WTC11 (cell line): Measurements from ENCODE around the gene ANKRD52. TPM values are rescaled to one million over a fixed set of nuclear protein-coding genes. Genes with fewer than 3 reads are reported as not detected.
"Not testable (repeated sequence)": the region's sequence is repeated elsewhere in the genome, so short reads cannot be mapped to it uniquely, and the experiment has no call there.

ENCODE experiments used
- ATAC-seq: fragments of 200-7000 bp; cut with Tn5 transposase; 2 replicates; pipeline ENCODE4 v1.10.0; 2021; ENCODE audit warnings: mild to moderate bottlenecking, moderate library complexity
- CTCF ChIA-PET: fragments of 300-600 bp; sonication (Branson Sonifier 250); formaldehyde crosslinking; loops from one replicate; lab custom pipeline; 2021; ENCODE audit warnings: antibody characterized with exemption; lab: Charles Lee
- POLR2A ChIA-PET: fragments of 350-600 bp; sonication (Branson Sonifier 250); formaldehyde crosslinking; loops from one replicate; lab custom pipeline; 2021; ENCODE audit warnings: antibody characterized with exemption; lab: Charles Lee
- DNase-seq: peaks from one replicate; pipeline ENCODE4 v3.0.0; 2021; ENCODE audit warnings: low spot score
- H3K27ac Mint-ChIP-seq: 2 replicates; pipeline ENCODE4 v1.8.0; 2021; ENCODE audit warnings: mixed read lengths
- H3K27me3 Mint-ChIP-seq: 2 replicates; pipeline ENCODE4 v1.8.0; 2021; ENCODE audit warnings: low read depth, mild to moderate bottlenecking, moderate library complexity, mixed read lengths
- H3K36me3 Mint-ChIP-seq: 2 replicates; pipeline ENCODE4 v1.8.0; 2021; ENCODE audit warnings: mixed read lengths
- H3K4me1 Mint-ChIP-seq: 2 replicates; pipeline ENCODE4 v1.8.0; 2022; ENCODE audit warnings: mixed read lengths
- H3K4me3 Mint-ChIP-seq: 2 replicates; pipeline ENCODE4 v1.8.0; 2021; ENCODE audit warnings: mild to moderate bottlenecking, moderate library complexity, mixed read lengths
- H3K9me3 Mint-ChIP-seq: 2 replicates; pipeline ENCODE4 v1.8.0; 2021; ENCODE audit warnings: mixed read lengths
- AFF4 ChIP-seq: sonication (generic); formaldehyde crosslinking; IDR thresholded peaks from 2 replicates; pipeline ENCODE4 v1.8.1; 2023; ENCODE audit warnings: mild to moderate bottlenecking, missing genetic modification reagents, borderline replicate concordance
- ATF6 ChIP-seq: sonication (generic); formaldehyde crosslinking; IDR thresholded peaks from 2 replicates; pipeline ENCODE4 v1.8.1; 2023; ENCODE audit warnings: mild to moderate bottlenecking, missing genetic modification reagents
- CREB1 ChIP-seq: sonication (generic); formaldehyde crosslinking; IDR thresholded peaks from 2 replicates; pipeline ENCODE4 v1.8.0; 2023; ENCODE audit warnings: mild to moderate bottlenecking, missing genetic modification reagents
- CTCF ChIP-seq: fragments of 200-600 bp; IDR thresholded peaks from 2 replicates; pipeline ENCODE4 v1.8.0; 2022; ENCODE audit warnings: antibody characterized with exemption
- FOXJ3 ChIP-seq: sonication (generic); formaldehyde crosslinking; IDR thresholded peaks from 2 replicates; pipeline ENCODE4 v1.9.0; 2021; ENCODE audit warnings: missing genetic modification reagents, mild to moderate bottlenecking, borderline replicate concordance
- MXD4 ChIP-seq: fragments of 250-450 bp; sonication (Bioruptor Pico); IDR thresholded peaks from 2 replicates; pipeline ENCODE4 v1.8.0; 2021; ENCODE audit warnings: mild to moderate bottlenecking, moderate library complexity, borderline replicate concordance
- NR1H2 ChIP-seq: sonication (generic); formaldehyde crosslinking; IDR thresholded peaks from 2 replicates; pipeline ENCODE4 v1.9.0; 2021; ENCODE audit warnings: mild to moderate bottlenecking, moderate library complexity, missing genetic modification reagents
- RELA ChIP-seq: sonication (generic); formaldehyde crosslinking; IDR thresholded peaks from 2 replicates; pipeline ENCODE4 v1.8.1; 2022; ENCODE audit warnings: missing genetic modification reagents, mild to moderate bottlenecking, borderline replicate concordance
- USF1 ChIP-seq: sonication (generic); formaldehyde crosslinking; IDR thresholded peaks from 2 replicates; pipeline ENCODE4 v1.8.0; 2022; ENCODE audit warnings: mild to moderate bottlenecking, missing genetic modification reagents
- ZMAT4 ChIP-seq: fragments of 250-450 bp; sonication (Bioruptor Pico); IDR thresholded peaks from 2 replicates; pipeline ENCODE4 v1.9.0; 2021; ENCODE audit warnings: mild to moderate bottlenecking
- total RNA-seq: library from RNA; stranded (reverse); gene quantifications from 3 replicates; pipeline ENCODE4 v1.2.3, GENCODE V29; 2021

ANKRD52 gene
- total RNA-seq, 1 experiment from 2014 or later = 41.2 TPM

GRCh38 chr12:56266693-56267442 is 8.7 kb upstream of the ANKRD52 start, which contains the start of gene COQ10A (continued):
- TF ChIP-seq AFF4 = no peak
- TF ChIP-seq ZMAT4 (CRISPR knock-in tag) = no peak
- peak; percentile 39; the same call in 1 of the 2 replicates for TF ChIP-seq CREB1 (CRISPR knock-in tag)
- TF ChIP-seq NR1H2 (CRISPR knock-in tag) = no peak
- TF ChIP-seq ATF6 (CRISPR knock-in tag) = no peak
- no peak for TF ChIP-seq FOXJ3 (CRISPR knock-in tag)
- no peak for TF ChIP-seq CTCF
- TF ChIP-seq RELA (CRISPR knock-in tag) = peak; percentile 50; the same call in 1 of the 2 replicates
- no peak for TF ChIP-seq MXD4 (CRISPR knock-in tag)
- TF ChIP-seq, all 79 proteins: peak for 26

- DNase-seq, H3K9me3 Mint-ChIP-seq, ATAC-seq, H3K27me3 Mint-ChIP-seq: not testable (repeated sequence)
- CTCF ChIA-PET = interaction anchor here (0.6 to 3.9 kb wide), 31 partner anchors 8 to 519 kb away, joined by 3 to 66 read pairs (median 4); partner anchors contain the start of genes ANKRD52, CNPY2, ESYT1 and GLS2
- Mint-ChIP-seq H3K27ac (peak overlapping the region; percentile 97), H3K36me3 (peaks cover 18% of the 10 kb centered on the region), H3K4me1 (peaks cover 14% of the 10 kb centered on the region), H3K4me3 (peak overlapping the region; percentile 84)
- TF ChIP-seq USF1 (CRISPR knock-in tag) = 0 out of 2 replicates have a peak, but pooled peaks have one; percentile 29
- POLR2A ChIA-PET = interaction anchor here (0.5 to 2.4 kb wide), 9 partner anchors 8 to 502 kb away, joined by 3 to 13 read pairs (median 4); partner anchors contain the start of genes ANKRD52, CNPY2, RNF41 and SMARCC2
These were observed 8.0 kb upstream of the ANKRD52 start for GRCh38 chr12:56266068-56266692.

- H3K27me3 Mint-ChIP-seq, H3K27ac Mint-ChIP-seq, H3K9me3 Mint-ChIP-seq, H3K36me3 Mint-ChIP-seq, DNase-seq, ATAC-seq, H3K4me3 Mint-ChIP-seq: not testable (repeated sequence)
- ChIA-PET POLR2A (interaction anchor here (0.7 kb wide), 1 partner anchor 751 kb away, joined by 3 read pairs; no protein-coding TSS in a partner anchor), CTCF (interaction anchor here (0.6 to 1.4 kb wide), 2 partner anchors 41 to 322 kb away, joined by 5 read pairs; partner anchors contain the start of gene RNF41)
- H3K4me1 Mint-ChIP-seq = peaks cover 16% of the 10 kb centered on the region
These were observed 4.8 kb upstream of the ANKRD52 start for GRCh38 chr12:56262955-56263354.
